A673 (cell line): ENCODE results near the gene RBBP8. TPM values are rescaled to one million over a fixed set of nuclear protein-coding genes. Genes with fewer than 3 reads are reported as not detected.
A peak's percentile ranks its signal among the peaks of the same experiment; 100 is the strongest.

Source experiments
- BruUV-seq: library from RNA; stranded (reverse); fragments of 400-500 nt; replicated peaks from 2 replicates; lab custom pipeline; 2021; lab: Mats Ljungman, UMichigan
- CTCF ChIA-PET: fragments of 300-600 bp; sonication (Branson Sonifier 250); formaldehyde crosslinking; loops from one replicate; lab custom pipeline; 2022; ENCODE audit warnings: antibody characterized with exemption; lab: Charles Lee
- POLR2A ChIA-PET: fragments of 300-600 bp; sonication (Branson Sonifier 250); formaldehyde crosslinking; loops from one replicate; lab custom pipeline; 2022; ENCODE audit warnings: antibody characterized with exemption; ENCODE audit not compliant: low non-redundant PET; lab: Charles Lee
- DNase-seq: peaks from one replicate; pipeline ENCODE4 v3.0.0-alpha.2; 2015; ENCODE audit warnings: low spot score
- H3K27ac ChIP-seq: fragments of 200-600 bp; sonication (generic); 2 replicates; pipeline ENCODE4 v1.5.1; 2016; ENCODE audit warnings: mixed run types, low read depth, mild to moderate bottlenecking, mixed read lengths, antibody characterized with exemption, low read length; ENCODE audit not compliant: poor library complexity, severe bottlenecking
- H3K27me3 ChIP-seq: fragments of 200-600 bp; sonication (generic); replicated peaks from 2 replicates; pipeline ENCODE4 v1.6.1; 2017; ENCODE audit warnings: mixed run types, low read depth, mild to moderate bottlenecking, mixed read lengths, antibody characterized with exemption, low read length; ENCODE audit not compliant: insufficient read depth, poor library complexity
- H3K36me3 ChIP-seq: fragments of 200-600 bp; sonication (generic); 2 replicates; pipeline ENCODE4 v1.6.1; 2016; ENCODE audit warnings: mixed run types, mild to moderate bottlenecking, mixed read lengths, antibody characterized with exemption, low read length; ENCODE audit not compliant: insufficient read depth, poor library complexity, severe bottlenecking
- H3K4me1 ChIP-seq: fragments of 200-600 bp; sonication (generic); 2 replicates; pipeline ENCODE4 v1.6.1; 2017; ENCODE audit warnings: mixed run types, mild to moderate bottlenecking, mixed read lengths, antibody characterized with exemption, low read length; ENCODE audit not compliant: insufficient read depth, poor library complexity, severe bottlenecking
- H3K4me3 ChIP-seq: fragments of 200-600 bp; sonication (generic); 2 replicates; pipeline ENCODE4 v1.5.1; 2016; ENCODE audit warnings: low read depth, mixed run types, mild to moderate bottlenecking, mixed read lengths, low read length; ENCODE audit not compliant: poor library complexity, severe bottlenecking
- H3K9me3 ChIP-seq: fragments of 200-600 bp; sonication (generic); 2 replicates; pipeline ENCODE4 v1.6.1; 2016; ENCODE audit warnings: mixed run types, low read depth, mild to moderate bottlenecking, mixed read lengths, antibody characterized with exemption, low read length; ENCODE audit not compliant: poor library complexity, severe bottlenecking
- EZH2 ChIP-seq: fragments of 200-600 bp; sonication (generic); IDR thresholded peaks from 2 replicates; pipeline ENCODE4 v1.6.1; 2017; ENCODE audit warnings: borderline replicate concordance, low read depth, mild to moderate bottlenecking, mixed read lengths, antibody characterized with exemption, low read length; ENCODE audit not compliant: poor library complexity, severe bottlenecking
- intact Hi-C: fragments of 100-400 bp; cut with micrococcal nuclease; formaldehyde crosslinking; loops from one replicate; pipeline ENCODE4 v1.10.0; 2022; ENCODE audit not compliant: unreplicated experiment
- total RNA-seq: library from RNA; stranded (reverse); gene quantifications from 2 replicates; pipeline ENCODE4 v1.2.3, GENCODE V29; 2021
- TF ChIP-seq, protein P1 (sequence below): fragments of 300-800, 200-600 bp; sonication (generic); conservative IDR thresholded peaks from 2 replicates; pipeline ENCODE4 v1.5.1; 2017; ENCODE audit warnings: low read depth, mild to moderate bottlenecking, antibody characterized with exemption, low read length, moderate library complexity, mixed read lengths

The RBBP8 gene
- total RNA-seq, 1 experiment from 2014 or later: 88.2 TPM

DNA sequence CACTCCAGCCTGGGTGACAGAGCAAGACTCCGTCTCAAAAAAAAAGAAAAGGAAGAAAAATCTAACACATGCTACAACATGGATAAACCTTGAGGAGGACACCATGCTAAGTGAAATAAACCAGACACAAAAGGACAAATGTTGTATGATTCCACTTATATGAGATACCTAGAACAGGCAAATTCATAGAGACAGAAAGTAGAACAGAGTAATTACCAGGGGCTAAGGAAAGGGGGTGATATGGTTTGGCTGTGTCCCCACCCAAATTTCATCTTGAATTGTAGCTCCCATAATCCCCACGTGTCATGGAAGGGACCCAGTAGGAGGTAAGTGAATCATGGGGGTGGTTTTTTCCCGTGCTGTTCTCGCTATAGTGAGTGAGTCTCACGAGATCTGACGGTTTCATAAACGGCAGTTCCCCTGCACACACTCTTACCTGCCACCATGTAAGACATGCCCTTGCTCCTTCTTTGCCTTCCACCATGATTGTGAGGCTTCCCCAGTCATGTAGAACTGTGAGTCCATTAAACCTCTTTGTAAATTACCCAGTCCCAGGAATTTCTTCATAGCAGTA, 110.8 kb downstream of the RBBP8 start:
- TF ChIP-seq, protein P1, sequence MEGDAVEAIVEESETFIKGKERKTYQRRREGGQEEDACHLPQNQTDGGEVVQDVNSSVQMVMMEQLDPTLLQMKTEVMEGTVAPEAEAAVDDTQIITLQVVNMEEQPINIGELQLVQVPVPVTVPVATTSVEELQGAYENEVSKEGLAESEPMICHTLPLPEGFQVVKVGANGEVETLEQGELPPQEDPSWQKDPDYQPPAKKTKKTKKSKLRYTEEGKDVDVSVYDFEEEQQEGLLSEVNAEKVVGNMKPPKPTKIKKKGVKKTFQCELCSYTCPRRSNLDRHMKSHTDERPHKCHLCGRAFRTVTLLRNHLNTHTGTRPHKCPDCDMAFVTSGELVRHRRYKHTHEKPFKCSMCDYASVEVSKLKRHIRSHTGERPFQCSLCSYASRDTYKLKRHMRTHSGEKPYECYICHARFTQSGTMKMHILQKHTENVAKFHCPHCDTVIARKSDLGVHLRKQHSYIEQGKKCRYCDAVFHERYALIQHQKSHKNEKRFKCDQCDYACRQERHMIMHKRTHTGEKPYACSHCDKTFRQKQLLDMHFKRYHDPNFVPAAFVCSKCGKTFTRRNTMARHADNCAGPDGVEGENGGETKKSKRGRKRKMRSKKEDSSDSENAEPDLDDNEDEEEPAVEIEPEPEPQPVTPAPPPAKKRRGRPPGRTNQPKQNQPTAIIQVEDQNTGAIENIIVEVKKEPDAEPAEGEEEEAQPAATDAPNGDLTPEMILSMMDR: no peak
- TF ChIP-seq EZH2: no peak
- Histone ChIP-seq H3K4me3 (no peak overlapping the region), H3K27ac (no peak overlapping the region), H3K36me3 (no peaks in the 10 kb centered on the region), H3K27me3 (no peaks in the 10 kb centered on the region), H3K4me1 (no peaks in the 10 kb centered on the region), H3K9me3 (no peaks in the 10 kb centered on the region)
- intact Hi-C loops: no loop called here
- DNase-seq: no peak
- no TSS peak for BruUV-seq
- CTCF ChIA-PET: no interaction called here
- POLR2A ChIA-PET: no interaction called here

DNA sequence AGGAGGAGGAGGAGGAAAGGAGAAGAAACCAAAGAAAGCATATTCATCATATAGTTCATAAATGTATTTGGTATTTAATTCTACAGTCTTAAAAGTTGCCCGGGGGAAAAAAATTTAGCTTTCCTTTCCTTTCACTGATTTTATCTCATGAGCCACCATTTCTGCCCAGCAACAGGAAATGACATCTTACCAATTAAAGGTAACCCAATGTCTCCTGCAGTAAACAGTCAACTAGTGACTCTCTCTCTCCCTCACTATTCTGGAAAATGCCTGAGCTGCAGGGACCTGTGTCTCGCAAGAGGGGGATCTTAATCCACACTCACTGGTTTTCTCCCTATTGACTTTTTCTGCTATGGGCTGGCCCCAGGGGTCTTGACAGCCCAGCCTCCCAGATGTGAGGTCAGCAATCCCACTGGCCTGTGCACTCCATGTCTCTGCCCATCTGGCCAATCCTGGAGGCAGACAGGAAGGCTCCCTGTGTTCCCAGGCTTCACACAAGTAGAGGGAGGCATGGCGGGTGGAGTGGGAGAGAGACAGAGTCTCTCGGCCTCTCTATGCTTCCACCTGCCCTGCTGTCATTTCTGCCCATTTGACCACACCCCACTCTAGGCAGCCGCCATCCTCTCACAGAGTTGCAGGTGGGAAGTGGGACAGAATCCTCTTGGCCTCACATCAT, 116.7 kb downstream of the RBBP8 start:
- CTCF ChIA-PET: interaction anchor here (0.6 kb wide), 1 partner anchor 260 kb away, joined by 3 read pairs; no protein-coding TSS in a partner anchor
- H3K36me3 ChIP-seq: no peaks in the 10 kb centered on the region
- no peak overlapping the region for H3K4me3 ChIP-seq
- peak; percentile 39 for DNase-seq
- H3K27ac ChIP-seq: no peak overlapping the region
- TF ChIP-seq, protein P1: no peak
- TF ChIP-seq EZH2: no peak
- POLR2A ChIA-PET: no interaction called here
- intact Hi-C loops: no loop called here
- no peaks in the 10 kb centered on the region for H3K4me1 ChIP-seq
- H3K9me3 ChIP-seq: no peaks in the 10 kb centered on the region
- no peaks in the 10 kb centered on the region for H3K27me3 ChIP-seq
- BruUV-seq: no TSS peak

DNA sequence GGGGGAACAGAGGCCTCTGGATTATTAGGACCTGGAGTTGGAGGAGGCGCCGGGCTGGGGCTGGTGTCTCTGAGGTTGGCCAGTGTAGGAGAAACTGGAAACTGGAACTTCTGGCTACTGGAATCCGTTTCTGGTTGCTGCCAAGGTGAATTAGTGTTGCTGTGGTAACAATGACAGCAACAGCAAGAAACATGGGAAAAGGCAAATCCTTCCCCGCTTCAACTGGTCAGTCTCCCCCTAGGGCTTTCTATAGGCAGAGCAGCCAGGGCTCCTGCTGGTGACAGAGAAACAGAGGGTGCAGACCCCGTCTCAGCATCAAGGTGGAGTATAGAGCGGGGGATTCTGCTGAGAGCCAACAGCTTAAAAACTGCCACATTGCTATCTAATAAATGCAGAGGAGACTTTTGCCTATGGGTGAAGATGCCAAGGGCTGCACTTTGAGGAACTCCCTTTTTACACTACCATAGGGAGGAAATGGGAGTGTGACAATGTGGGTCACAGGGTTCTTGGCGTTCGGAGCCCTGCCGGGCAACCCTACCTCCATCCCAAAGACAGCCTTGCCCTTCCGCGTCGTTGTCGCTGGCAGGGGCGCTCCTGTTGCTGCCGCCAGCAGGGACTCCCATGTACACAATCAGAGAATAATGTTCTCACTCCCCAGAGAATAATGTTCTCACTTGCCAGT, 120.8 kb downstream of the RBBP8 start:
- POLR2A ChIA-PET: no interaction called here
- intact Hi-C loops: no loop called here
- no TSS peak for BruUV-seq
- Histone ChIP-seq H3K9me3 (no peaks in the 10 kb centered on the region), H3K4me1 (no peaks in the 10 kb centered on the region), H3K27me3 (no peaks in the 10 kb centered on the region), H3K4me3 (no peak overlapping the region), H3K27ac (no peak overlapping the region), H3K36me3 (no peaks in the 10 kb centered on the region)
- CTCF ChIA-PET: no interaction called here
- TF ChIP-seq, protein P1: no peak
- no peak for TF ChIP-seq EZH2
- peak; percentile 34 for DNase-seq
